T-helper 9 cell (primary cell): Measurements from ENCODE around the gene UNC13A.

ENCODE experiments used
- DNase-seq: peaks from one replicate; pipeline ENCODE4 v3.0.0-alpha.2; 2020

UNC13A gene

GRCh38 chr19:17659996-17660395 is 28.2 kb downstream of the UNC13A start:
- no peak for DNase-seq

DNA sequence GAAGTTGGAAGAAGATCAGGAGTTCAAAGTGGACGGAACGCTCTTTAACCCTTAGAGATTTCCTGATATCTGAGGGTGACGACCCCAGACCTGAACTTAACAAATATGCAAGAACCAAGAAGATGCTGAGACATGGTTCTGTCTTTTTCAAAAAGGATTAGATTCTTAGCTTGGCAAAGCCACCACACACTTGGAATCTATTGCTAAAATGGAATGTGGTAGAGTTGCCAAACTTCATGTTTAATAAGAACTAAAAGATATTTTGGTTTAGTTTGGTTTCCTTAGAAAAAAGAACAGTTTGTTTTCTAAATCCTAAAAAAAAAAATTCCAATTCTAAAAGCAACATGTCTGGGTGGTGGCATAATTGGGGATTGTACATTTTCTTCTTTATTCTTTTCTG is 29.5 kb downstream of the UNC13A start:
- no peak for DNase-seq

DNA sequence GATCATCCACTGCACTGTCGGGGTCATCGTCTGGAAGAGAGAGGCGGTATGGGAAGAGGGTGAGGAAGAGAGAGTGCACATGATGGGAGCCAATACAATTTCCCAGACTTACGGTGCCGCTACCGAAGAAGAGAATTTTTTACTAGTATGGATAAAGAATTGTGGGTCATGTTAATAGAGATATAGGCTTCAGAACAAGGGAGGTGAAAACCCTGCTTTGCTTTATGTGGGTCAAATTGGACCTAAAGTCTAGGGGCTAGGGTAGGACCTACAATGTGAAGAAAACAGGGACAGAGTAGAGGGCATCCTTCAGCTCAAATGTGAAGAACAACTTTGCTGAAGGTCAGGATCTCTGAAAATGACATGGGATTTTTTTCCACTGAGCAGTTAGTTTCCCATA is 29.9 kb downstream of the UNC13A start:
- DNase-seq, result no peak

GRCh38 chr19:17656970-17657369 is 31.2 kb downstream of the UNC13A start:
- no peak for DNase-seq

DNA sequence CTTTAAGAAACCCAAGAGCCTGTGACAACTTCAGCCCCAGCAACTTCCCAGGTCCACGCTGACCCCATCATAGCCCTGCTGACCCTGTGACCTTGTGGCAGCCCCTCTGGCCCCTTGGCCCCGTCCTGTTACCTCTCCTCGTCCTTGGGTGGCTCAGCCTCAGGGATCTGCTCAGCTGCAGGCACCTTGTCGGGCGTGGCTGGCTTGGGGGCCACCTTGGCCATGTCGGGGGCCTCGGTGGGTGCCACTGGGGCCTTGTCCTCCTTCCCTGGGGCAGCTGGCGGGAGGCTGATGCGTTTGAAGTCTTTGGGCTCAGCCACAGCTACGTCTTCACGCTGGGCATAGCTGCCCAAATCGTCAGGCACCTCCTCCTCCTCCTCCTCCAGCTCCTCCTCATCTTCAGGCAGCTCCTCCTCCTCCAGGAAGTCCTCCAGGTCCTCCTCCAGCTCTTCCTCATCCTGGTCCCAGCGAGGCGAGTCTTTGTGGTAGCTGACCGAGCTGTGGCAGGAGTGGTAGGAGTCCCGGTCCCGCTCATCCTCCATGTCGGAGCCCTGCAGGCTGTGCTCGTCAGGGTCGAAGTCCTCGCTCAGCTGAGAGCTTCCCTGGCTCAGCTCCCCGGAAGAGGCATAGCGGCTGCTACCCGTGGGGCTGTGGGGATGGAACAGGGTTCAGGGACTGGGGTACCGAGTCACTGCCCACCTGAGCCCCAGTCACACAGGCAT is 32.2 kb downstream of the UNC13A start:
- DNase-seq, result no peak

- no peak for DNase-seq
Measured at GRCh38 chr19:17654993-17655392, 33.2 kb downstream of the UNC13A start.

- DNase-seq, result no peak
Measured at GRCh38 chr19:17652627-17653026, 35.5 kb downstream of the UNC13A start.

GRCh38 chr19:17648786-17649185 is 39.4 kb downstream of the UNC13A start:
- no peak for DNase-seq

GRCh38 chr19:17648097-17648660 is 40.0 kb downstream of the UNC13A start:
- no peak for DNase-seq

- no peak for DNase-seq
Measured at GRCh38 chr19:17647071-17648020, 40.8 kb downstream of the UNC13A start.

- DNase-seq, result no peak
Measured at GRCh38 chr19:17646441-17646840, 41.7 kb downstream of the UNC13A start.

DNA sequence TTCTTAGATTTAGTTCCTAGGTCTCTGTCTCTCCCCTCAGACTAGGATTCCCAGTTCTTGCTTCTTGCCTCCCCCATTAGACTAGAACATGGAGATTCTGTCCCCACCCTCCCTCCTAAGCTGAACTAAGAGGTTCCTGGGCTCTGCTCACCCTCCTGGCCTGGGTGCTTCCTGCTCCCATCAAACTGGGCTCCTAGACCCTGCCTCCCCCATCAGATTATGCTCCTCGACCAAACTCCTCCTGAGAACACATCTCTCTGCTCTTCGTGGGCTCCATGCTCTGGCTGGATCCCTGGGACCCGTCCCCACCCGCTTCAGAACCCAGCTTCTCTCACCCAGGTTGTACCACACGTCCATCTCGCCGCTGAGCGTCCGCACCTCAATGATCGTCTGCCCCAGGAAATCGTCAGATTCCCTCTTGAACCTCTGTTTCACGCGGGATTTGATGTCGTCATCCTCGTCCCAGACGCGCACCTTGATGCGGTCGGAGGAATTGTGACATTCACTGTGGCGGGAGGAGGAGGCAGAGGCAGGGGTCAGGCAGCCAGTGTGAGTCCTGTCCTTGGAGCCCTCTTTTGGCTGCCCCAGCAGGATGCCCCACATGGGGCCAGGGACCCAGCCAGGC is 42.7 kb downstream of the UNC13A start:
- no peak for DNase-seq

DNA sequence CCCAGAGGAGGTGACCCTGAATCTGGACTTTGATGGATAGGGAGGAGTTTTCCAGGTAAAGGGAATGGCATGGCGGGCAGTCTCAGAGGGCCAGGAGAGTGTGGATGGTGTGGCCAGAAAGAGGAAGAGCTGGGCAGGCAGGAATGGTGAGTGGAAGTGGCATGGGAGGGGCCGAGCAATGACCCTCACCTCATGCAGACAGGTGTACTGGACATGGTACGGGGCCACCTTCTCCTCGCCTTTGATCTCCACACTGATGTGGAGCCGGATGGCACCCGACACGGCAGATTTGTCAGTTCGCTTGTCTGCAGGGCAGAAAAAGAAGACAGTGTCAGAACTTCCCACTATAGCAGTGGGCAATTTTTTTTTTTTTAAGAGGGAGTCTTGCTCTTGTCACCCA is 45.5 kb downstream of the UNC13A start:
- DNase-seq, result no peak

DNA sequence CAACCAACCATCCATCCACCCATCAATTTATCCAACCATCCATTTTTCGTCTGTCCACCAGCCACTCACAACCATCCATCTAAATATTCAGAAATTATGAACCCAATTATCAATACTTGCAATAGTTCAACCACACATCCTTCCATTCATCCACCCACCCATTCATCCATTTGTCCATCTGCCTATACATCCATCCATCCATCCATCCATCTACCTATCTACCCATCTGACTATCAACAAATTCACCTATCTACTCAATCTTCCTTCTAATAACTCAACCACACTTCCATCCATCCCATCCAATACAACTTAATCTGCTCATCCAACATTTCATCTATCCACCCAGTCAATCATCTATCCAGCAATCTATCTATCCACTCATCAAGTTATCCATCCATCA is 46.3 kb downstream of the UNC13A start:
- no peak for DNase-seq

DNA sequence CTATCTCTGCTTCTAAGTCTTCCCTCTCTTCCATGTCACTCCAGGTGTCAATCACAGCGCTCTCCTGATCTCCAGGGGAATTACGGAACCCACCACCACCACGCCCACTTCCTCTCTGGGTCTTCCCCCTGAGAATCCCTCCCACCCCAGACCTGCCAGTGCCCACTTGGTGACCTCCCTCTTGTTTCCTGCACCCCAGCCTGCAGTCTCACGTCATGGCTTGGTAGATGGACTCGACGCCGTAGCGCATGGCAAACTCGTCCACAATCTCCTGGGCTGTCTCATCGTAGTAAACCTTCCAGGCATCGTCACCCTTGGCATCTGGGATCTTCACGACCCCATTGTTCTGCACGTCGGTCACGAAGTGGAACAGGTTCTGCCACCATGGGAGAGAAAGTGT is 47.0 kb downstream of the UNC13A start:
- no peak for DNase-seq

DNA sequence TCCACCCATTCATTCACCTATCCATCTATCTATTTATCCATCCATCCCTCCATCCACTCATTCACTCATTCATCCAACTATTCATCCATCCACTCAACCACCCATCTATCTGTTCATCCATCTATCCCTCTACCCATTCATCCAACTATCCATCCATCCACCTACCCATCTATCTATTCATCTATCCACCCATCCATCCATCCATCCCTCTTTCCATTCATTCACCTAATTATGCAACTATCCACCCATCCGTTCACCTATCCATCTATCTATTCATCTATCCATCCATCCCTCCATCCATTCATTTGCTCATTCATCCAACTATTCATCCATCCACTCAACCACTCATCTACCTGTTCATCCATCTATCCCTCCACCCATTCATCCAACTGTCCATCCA is 54.5 kb downstream of the UNC13A start:
- DNase-seq, result no peak

GRCh38 chr19:17632577-17632976 is 55.6 kb downstream of the UNC13A start:
- DNase-seq, result no peak

DNA sequence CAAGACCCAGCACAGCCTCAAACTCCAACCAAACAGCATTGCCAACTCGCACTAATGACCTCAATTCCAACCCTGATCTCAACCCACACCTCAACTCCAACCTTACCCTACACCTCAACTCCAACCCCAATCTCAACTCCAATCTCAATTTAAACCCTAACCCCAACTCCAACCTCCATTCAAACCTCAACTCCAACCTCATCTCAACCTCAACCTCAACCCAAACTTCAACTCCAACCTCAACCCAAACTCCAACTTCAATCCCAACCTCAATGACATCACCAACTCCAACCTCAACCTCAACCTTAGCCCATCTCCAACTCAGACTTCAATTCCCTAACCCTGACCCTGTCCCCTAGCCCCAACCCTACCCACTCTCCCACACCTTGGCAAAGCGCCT is 58.4 kb downstream of the UNC13A start:
- no peak for DNase-seq

DNA sequence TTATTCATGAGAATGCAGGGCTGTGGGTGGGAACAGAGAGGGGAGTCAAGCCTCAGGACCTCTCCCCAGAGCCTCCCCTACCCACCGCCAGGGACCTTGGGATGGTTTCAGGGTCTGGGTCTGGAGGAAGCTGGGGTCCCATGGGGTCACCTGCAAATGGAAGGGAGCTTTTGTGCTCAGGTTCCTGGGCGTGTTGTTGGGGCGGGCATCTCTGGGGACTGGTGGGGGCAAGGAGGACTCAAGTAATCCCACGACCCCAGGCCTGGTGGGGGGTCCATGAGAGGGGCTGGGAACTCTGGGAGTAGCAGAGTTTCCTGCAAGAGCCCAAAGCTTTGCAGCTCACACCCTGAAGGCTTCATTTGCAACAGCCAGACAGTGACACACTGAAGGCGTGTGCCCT is 60.2 kb downstream of the UNC13A start:
- DNase-seq, result no peak

DNA sequence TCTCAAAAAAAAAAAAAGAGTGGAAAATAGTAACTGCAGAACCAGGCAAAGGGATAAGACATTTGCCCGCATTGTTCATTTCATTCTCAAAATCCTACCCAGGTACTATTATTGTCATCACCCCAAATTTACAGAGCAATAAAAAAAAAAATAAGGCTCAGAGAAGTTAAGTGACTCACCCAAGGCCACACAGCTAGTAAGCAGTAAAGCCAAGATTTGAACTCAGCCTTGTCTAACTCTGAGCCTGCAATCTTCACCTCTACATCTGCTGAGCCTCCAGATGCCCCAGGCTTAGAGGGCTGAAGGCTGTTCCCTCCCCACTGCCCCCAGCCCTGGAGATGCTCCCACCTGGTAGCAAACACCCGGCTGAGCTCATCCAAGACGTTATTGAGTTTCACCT is 61.0 kb downstream of the UNC13A start:
- DNase-seq, result no peak

DNA sequence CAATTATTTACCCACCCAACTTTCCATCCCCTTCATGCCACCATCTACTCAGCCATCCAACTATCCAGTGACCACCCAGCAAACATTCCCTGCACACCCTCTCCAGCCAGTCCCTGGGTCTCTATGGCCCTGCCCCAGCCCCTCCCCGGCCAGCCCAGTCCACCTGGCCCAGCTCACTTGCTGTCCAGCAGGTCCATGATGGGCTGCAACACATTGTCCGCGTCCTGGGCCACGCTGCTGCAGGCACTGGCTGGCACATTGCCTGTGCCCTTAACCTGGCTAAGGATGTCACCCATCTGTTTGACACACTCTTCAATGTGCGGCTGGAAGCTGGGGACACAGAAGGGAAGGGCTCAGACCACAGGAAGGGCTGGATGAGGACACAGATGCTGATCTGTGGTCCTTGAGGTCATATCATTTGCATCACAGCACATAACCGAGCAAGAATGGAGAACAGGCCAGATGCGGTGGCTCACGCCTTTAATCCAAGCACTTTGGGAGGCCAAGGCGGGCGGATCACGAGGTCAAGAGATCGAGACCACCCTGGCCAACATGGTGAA is 61.6 kb downstream of the UNC13A start:
- no peak for DNase-seq

DNA sequence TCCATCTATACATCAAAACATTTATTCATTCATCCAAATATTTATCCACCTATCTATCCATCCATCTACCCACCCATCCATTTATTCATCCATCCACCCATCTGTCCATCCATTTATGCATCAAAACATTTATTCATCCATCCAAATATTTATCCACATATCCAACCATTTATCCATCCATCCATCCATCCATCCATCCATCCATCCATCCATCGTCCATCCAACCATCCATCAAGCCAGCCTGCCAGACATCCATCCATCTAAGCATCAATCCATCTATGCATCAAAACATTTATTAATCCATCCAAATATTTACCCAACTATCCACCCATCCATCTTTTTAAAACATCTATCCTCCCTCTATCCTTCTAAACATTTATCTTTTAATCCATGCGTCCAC is 62.2 kb downstream of the UNC13A start:
- no peak for DNase-seq

DNA sequence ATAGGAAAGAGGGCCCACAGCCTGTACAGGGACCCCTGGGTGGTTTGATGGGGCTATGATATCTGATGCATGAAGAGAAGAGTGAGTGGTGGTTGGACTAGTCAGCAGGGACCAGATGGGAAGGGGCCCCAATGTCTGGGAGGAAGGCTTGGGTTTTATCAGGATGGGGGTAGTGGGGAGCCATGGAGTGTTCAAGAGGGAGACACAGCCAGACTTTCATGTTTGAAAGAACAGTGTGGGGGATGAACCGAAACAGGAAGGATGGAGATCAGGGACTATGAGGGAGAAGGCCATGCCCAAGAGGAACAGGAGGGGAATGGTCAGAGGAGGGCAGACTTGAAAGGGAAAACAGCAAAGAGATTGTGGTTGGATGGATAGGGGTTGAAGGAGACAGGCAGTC is 63.1 kb downstream of the UNC13A start:
- no peak for DNase-seq
